ENCODE results near the gene ATP2B2.

ATP2B2 gene

DNA sequence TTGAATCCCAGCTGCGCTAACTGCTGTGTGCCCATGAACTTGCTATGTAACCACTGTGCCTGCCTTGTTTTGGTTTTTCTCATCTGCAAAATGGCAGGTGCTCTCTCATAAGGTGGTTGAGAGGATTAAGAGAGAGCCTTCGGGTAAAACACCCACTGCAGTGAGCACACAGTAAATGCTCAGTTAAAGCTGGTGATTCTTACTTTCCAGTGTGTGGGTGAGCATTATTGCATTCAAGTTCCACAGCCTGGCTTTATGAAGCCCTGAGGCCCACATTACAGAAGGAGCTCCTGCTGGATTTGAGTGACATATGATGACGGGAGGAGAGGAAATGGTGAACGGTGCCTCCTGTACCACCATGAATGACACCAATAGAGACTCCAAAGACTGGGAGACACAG, 101.0 kb downstream of the ATP2B2 start:
- DNase-seq: no peak

DNA sequence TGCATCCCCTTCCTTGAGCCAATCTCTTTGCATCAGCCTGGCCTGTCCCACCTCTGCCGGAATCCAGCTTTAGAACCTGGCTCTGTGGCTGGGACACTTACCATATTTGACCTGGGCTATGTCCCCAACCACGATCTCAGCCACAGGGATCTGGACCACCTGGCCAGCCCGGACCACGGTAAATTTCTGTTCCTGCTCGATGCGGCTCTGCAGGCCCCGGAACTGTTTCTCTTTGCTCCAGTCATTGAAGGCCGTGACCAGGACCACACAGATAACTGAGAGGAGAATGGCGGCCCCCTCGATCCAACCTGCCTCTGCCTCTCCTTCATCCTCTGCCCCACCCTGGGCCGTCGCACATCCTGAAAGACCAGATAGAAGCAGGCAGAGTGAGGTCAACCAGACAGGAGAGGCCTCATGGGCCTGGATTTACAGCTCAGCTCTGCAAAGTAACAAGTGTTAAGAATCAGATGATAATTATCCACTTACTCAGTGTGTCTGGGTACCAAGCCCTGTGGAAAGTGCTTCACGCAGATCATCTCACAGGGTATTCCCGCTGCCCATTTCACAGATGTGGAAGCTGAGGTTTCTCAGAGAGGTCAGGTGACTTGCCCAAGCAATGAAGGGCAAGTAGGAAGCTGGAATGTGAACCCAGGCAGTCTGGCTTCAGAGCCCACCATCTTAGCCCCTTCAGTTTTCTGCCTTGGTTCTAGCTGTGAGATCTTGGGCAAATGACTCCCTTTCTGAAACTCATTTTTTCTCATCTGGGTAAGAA, 103.2 kb downstream of the ATP2B2 start:
- no peak for DNase-seq

DNA sequence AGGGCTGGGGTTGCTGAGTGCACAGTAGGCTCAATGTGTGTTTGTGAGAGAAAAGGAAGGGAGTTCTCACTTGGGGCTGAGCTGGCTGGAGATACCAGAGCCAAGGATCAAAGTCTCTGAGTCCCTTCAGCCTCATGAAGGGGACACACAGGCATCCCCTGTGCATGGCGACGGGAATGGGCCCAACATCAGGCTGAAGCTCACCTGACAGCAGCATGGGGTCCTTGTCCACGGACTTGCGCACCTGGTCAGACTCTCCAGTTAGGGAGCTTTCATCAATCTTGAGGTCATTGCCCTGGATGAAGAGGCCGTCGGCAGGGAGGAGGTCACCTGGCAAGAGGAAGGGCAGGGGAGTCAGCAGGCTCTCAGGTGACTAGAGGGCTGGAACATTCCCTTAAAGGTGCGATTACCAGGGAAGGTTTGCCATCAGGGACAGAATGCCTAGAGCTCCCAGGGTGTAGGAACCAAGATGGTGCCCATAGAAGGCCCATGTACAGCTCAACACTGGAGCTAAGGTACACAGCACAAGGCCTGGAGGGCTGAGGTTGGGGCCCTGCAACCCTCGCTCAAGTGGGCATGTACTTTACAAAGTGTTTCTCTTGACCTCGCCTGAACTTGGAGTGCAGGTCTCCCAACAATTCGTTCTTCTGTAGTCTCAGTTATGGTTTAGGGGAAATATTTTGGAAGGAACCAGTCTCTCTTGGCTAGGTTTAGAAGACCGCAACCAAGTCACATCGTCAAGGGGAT, 104.5 kb downstream of the ATP2B2 start:
- no peak for DNase-seq

DNA sequence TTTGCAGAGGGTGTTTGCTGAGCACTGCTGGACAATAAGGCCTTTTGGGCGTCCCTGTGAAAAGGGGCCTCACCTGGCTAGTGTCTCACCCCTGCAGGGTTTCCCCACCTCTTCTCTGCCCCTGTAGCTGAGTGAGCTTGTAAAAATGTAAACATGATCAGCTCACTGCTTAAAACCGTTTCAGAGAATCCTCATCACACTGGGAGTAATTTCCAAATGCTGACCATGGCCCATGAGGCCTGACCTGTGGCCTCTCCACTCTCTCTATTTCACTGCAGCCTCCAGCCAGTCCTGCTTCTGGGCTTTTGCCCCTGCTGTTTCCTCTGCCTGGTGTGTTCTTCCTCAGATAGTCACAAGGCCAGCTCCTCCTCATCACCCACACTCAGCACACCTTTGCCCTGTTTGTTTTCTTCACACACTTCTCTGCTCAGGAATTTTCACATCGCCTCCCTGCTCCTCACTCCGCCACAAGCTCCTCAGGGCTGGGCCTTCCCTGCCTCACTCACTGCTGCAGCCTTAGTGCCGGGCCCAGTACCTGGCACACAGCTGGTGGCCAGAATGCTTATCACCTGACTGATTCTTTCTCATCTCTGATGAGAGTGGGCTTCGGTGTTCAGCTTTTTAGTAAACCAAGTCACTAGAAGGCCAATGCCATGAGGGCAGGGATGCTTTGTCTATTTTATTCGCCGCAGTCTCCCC, 105.2 kb downstream of the ATP2B2 start:
- DNase-seq: no peak

DNA sequence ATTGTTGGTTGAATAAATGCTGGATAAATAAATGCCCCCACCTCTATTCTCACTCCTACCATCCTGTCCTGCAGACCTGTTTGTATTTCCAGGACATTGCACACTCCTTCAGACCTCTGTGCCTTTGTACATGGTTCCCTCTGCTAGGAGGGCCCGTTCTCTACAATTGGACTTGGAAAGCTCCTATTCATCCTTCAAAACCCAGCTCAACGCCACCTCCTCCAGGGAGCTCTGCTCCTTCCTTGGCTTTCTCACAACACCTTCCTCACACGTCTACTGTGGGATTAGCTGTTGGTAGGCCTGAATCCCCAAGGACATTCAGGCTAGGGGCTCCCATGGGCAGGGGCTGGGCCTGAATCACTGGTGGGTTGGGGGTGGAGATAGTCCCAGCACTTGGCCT, 105.8 kb downstream of the ATP2B2 start:
- no peak for DNase-seq

DNA sequence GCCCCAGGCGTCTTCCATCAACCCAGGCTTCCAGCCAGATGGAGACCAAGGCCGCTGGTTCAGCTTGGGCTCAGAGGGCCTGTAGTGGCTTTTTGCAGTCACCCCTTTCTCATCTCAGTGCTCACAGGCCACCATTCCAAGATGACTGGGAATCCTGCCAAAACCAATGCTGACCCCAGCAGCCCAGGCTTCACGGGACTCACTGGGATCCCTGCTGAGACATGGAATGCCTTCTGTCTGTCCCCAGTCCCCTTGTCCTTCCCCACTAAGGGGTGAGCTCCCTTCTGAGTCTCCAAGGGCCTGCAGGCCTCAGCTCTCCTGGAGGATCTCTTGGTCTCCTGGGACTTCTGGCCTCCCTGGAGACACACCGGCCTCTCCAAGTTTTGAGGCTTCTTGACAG, 107.0 kb downstream of the ATP2B2 start:
- DNase-seq: no peak

DNA sequence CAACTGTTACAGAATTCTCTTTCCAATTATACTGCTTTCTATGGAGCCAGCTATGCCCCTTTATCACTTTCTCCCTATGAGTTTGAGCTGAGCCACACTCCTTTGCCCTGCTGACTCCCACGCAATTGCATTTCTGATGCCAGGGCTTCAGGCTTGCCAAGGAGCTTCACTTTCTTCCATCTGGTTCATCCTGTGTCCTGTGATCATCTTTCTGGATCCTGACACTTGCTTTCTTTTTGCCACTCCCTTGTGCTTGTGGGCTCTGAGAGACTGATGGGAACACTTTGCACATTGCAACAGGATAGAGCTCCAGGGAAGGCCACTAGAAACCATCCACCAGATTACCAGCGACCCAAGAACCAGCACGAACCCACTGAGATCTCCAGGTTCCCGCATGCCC, 107.5 kb downstream of the ATP2B2 start:
- DNase-seq: no peak

DNA sequence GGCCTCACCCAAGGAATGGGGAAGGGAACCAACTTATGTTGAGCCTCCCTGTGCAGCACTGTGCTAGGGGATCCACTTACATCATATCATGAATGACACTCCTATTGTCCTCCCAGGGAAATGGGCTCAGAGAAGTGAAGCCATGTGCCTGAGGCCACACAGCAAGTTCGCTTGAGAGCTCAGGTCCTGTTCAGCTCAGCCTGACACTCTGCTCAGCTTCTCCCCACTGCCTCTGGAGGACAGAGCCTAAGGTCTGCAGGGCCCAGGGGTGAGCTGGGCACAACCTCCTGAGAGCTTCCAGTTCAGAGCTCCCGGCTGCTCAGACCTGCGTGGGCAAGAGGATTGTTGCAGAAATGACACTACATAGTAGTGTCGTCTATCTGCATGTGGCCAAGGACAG, 108.5 kb downstream of the ATP2B2 start:
- DNase-seq: no peak

DNA sequence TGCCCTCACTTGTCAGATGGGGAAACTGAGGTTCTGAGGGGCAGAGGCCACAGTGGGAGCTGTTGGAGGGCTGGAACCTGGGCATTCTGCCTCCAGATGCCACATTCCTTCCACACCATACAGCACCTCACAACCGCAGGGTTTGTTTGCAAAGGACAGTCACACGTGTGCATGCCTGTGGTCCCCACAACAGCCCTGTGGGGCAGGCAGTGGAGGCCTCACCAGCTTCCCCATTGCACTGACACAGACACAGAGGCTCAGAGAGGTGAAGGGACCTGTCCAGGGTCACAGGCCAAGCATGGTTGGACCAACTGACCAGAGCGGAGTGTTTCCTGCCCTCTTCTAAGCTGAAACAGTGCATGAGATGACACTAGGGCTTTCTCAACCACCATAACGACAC, 109.3 kb downstream of the ATP2B2 start:
- DNase-seq: no peak

DNA sequence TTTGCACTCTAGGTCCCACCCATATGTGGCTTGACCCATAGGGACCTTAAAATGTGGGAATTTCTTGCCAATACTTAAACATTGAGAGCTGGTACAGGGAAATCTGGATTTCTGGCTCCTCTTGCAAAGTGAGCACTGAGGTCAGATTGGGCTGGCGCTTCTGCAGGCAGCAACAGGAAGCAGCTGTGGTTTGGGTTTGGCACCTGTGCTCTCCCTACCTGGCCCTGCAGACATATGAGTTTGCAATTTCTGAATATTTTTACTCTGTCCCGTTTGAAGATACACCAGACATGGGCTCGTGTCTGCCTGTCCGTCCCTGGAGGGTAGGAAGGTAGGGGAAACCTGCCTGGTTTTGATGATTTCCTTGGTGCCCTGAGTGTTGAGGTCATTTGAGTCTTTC, 109.7 kb downstream of the ATP2B2 start:
- no peak for DNase-seq

DNA sequence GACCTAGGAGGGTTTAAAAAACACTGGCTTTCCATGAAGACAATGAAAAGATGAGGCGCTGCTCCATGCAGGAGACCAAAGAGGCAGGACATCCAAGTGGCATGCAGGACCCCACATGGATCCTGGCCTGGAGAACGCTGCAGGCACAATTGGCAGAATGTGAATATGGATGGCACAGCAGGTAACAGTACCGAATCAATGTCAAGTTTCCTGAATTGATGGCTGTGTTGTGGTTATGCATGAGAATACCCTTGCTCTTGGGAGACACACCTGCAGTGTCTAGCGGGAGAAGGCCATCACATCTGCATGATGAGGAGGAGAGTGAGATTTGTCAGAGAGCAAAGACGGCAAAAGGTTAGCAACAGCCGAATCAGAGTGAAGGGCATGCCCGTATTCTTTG, 110.2 kb downstream of the ATP2B2 start:
- DNase-seq: no peak

DNA sequence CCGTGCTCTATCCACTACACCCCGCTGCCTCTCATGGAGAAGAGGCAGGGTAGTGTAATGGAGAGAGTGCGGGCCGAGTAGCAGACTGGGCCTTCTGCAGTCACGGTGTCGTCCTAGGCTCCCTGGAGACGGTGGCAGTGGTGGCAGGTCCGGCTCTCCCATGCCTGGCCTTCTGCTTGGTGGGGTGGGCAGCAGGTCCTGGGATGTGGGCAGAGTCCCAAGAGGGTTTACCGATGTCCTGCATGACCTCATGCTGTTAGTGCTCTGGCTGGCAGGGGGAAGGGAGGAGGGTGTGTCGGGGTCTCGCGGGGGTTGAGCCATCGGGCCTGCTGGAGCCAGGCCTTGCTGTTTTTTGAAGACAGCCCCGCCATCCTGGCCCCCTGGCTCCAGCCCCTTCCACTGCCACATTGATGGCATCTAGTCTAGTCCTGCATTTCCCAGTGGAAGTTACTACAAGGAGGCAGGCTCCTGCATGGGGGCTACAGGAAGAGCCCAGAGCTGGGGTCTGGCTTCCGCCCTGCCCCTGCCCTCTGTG, 110.8 kb downstream of the ATP2B2 start:
- no peak for DNase-seq

DNA sequence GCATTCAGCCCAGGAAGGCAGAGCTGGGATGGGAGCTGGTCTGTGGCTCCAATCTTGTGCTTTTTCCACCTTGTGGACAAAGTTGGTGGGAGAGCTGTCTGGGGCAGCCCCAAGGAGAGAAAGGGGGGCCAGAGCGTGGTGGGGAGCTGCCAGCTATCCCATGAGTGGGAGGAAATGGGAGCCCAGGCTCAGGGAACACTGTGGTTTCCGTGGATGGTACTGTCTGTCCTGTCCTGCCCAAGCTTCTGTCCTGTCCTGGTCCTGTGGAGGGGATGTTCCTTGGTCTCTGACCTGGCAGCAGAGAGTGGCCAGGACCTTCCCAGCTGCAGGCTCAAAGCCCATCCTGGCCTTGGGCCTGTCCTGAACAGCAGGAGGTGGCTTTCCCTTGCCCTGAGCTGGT, 111.9 kb downstream of the ATP2B2 start:
- DNase-seq: no peak

DNA sequence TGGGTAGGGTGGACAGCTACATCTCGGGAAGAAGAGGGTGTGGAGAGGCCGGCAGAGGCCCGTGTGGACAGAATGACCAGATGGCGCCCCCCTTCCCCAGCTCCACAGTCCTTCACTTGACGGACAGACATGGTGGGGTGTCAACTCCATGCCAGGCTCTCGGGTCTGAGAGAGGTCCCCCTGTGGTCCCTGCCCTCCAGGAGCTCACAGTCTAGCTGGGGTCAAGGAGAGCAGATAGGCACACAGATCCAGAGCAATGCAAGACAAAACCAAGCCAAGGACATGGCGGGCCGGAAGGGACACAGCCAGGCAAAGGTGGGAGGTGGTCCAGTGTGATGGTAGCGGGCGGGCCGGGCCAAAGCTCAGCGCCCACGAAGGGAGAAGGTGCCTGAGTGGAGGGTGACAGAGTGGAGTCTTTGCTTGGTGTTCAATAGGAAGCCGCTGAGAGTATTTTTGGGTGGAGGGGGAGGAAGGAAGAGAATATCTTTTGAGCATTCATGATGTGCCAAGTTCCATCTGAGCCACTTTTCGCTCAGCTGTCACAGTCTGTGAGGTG, 112.4 kb downstream of the ATP2B2 start:
- no peak for DNase-seq

DNA sequence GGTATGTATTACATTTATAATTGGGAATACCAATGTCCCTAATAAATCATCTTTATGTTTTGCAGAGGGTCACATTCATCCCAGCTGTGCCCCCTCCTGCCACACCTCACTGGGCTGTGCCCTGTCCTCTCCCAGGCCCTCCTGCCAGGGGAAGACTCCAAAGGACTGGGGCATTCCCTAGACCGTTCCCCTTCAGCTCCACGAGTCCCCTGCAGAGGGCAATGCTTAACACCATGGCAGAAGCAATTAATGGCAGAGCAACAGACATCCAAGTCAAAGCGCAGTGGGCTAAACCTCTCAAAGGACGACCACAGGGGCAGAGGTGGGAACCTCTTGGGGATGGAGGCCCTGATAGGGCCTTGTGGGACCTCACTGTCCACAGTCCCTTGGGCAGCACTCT, 113.1 kb downstream of the ATP2B2 start:
- DNase-seq: no peak

DNA sequence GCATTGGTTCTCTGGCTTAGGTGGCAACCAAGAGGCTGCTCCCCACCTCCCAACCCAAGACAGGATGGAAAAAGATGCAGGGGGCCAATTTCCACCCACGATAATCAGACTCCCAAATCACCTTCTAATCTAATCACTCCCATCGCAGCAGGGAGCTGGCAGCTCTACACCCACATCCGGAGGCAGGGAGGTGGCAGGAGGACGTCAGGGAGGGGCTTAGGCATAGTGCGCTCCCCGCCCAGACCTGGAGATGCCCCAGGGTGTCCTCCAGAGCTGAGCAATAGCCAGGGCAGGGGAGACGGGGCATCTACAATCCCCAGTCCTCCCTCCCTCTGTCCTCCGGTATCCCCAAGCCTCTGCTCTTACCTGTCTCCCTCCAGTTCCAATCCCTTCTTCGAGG, 114.0 kb downstream of the ATP2B2 start:
- DNase-seq: no peak

DNA sequence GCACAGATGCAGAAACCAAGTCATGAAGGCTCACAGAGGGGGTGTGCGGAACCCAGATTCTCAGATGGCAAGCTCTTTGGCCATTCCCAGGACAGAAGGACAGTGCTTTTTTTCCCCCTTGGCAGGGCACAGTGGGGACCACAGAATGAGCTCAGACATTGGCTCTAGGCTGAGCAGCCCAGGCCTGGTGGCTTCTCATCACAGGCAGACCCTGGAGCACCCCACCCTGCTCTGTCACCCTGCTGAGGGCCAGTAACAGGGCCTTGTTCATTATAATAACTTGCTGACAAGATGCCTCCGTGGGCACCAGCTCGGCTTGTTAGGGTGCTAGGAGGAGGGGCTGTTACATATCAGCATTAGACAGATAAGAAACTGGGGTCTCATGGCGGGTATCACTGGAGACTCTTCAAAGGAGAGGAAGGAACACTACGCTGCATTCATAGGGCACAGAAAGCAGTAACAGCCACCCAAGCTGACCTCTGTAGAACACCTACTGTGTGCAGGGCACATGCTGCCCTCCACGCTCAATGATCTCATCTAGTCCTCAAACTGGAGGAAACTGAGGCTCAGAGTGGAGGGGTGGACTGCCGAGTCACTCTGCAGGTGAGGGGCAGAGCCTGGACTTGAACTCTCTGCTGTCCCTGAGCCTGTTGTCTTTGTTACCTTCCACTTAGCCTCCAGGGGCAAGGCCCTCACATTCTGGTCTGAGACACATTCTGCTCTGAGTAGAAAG, 114.6 kb downstream of the ATP2B2 start:
- DNase-seq: no peak

DNA sequence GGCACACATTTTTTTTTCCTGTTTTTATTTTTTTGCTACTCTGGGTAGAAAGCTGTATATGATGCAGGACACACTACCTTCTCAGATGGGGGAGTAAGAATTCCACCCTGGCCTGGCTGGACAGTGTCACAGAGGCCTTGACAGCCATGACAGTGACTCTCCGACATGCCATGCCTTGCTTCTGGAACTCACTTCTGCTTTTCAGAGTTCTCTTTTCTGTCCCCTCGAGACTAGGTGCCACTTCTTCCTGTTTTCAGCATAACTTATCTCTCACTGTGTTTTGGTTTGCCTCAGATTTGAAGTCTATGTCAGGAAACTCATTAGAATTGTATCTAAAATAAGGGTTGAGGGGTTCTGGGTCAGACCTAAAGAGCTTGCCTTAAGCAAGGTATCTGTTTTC, 115.4 kb downstream of the ATP2B2 start:
- DNase-seq: no peak

DNA sequence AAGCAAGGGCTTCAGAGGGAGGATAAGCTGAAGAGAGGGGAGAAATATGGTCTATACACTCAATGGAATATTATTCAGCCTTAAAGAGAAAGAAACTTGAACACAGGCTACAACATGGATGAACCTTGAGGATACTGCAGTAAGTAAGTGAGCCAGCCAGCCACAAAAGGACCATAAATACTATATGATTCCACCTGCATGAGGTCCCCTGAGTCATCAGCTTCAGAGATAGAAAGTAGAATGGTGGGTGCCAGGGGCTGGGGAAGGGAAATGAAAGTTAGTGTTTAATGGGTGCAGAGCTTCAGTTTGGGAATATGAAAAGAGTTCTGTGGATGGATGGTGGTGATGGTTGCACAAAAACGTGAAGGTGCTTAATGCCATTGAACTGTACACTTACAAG, 116.0 kb downstream of the ATP2B2 start:
- no peak for DNase-seq

DNA sequence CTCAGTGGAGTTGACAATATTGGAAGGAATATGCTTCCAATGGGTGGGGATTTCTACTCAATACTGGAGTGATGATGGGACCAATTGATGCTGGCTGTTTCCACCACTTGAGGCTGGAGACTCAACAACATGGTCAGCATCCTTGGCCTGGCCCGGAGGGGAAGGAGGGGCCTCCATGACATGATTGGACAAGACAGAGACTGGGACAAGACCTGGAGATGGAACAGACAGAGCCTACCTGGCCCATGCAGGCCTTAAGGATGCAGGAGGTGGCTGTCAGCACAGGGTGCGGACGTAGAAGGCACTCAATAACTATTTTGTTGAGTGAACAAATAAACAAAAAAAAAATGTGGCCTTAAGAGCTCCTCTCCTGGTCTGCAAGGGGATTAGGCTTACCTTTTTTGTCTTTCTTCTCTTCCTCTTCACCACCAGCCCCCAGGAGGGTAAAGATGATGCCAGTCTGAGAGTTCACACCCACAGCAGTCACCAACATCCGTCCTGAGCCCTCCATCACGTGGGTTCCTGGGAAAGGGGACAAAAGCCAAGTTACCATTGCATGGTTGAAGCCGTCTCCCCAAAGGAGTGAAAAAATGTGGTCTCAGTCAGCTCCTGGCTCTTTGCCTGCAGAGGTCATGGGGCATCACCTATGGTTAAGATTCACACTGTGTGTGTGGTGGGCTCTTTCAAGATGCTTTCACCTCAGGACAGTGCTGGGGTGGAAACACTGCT, 117.3 kb downstream of the ATP2B2 start:
- no peak for DNase-seq

DNA sequence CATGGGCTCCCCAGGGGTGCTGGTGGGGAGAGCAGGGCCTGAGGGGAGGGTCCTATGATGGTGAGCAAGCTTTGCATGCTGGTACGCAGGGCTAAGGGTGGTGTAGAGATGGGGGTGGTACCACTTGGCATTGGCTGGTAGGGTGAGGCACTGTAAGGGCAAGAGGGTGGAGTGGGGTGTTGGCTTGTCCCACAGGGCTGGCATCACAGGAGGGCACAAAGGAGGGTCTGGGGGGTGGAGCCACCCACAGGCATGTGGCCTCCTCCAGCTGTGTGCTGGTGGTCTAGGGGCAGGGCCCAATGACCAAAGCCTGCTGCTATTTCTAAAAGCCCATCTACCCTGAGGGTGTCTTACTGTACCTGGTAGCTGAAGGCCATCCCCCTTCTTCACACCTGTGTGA, 119.3 kb downstream of the ATP2B2 start:
- DNase-seq: no peak

All from hypothalamus (tissue), 51 donors.